ENCODE measurements around the gene CCDC106.

The CCDC106 gene

GRCh38 chr19:55620410-55621204 is 27.4 kb upstream of the CCDC106 start:
- Histone ChIP-seq H2AFZ (ENCODE audit: low read length) (no peak overlapping the region), H3K9me3 (replicated peaks; ENCODE audit: insufficient read depth, low read length) (no peaks in the 10 kb centered on the region), H3K27me3 (replicated peaks; ENCODE audit: insufficient read depth, low read length) (no peaks in the 10 kb centered on the region), H3K79me2 (ENCODE audit: low read length) (no peaks in the 10 kb centered on the region; the same call in 1 of the 2 replicates), H3F3A (ENCODE audit: insufficient read depth, low read length) (0 out of 2 replicates have a peak, but pooled peaks cover 9% of the 10 kb centered on the region), H3K4me2 (ENCODE audit: low read depth, low read length) (no peak overlapping the region), H3K9ac (ENCODE audit: low read length) (no peak overlapping the region), H3K4me3 (ENCODE audit: low read length) (no peak overlapping the region), H3K4me1 (ENCODE audit: low read length) (no peaks in the 10 kb centered on the region), H3K27ac (ENCODE audit: low read length) (no peak overlapping the region), H3K9me2 (replicated peaks; ENCODE audit: insufficient read depth, low read length) (no peaks in the 10 kb centered on the region), H4K20me1 (ENCODE audit: insufficient read depth, low read length) (no peaks in the 10 kb centered on the region), H3K36me3 (replicated peaks; ENCODE audit: insufficient read depth, low read length) (no peaks in the 10 kb centered on the region)
- TF ChIP-seq CTCF (IDR thresholded peaks at IDR 0.05; ENCODE audit: low read length) (no peak), EZH2phosphoT487 (IDR thresholded peaks at IDR 0.05; ENCODE audit: low read length) (no peak), EZH2 (optimal IDR thresholded peaks at IDR 0.05; ENCODE audit: low read depth, low read length) (no peak)
- no peak for DNase-seq

DNA sequence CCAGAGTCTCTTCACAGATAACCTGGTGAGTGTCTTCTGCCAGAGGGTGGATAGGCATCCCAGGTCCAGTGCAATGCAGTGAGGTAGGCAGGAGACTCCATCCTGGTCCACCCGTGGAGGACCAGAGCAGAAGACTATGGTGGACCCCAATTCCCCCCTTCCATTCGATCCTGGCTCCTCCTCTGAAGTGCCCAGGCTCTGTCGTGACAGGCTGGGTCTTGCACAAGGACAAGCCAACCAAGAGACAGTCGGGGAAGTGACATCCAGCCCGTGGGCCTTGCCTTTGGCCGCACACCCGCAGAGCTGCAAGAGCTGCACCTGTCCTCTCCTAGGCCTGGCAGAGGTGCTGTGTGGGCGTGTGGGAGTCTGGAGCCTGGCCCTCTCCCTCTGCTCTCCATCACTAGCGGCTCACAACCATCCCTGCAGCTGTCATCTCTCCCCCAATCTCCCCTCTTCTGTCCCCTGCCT is 26.8 kb upstream of the CCDC106 start:
- H3K9ac ChIP-seq (ENCODE audit: low read length) = no peak overlapping the region
- no peaks in the 10 kb centered on the region for H3K27me3 ChIP-seq (replicated peaks; ENCODE audit: insufficient read depth, low read length)
- no peaks in the 10 kb centered on the region for H3K36me3 ChIP-seq (replicated peaks; ENCODE audit: insufficient read depth, low read length)
- no peak overlapping the region for H2AFZ ChIP-seq (ENCODE audit: low read length)
- H3K27ac ChIP-seq (ENCODE audit: low read length) = no peak overlapping the region
- no peak overlapping the region for H3K4me3 ChIP-seq (ENCODE audit: low read length)
- no peak overlapping the region for H3K4me2 ChIP-seq (ENCODE audit: low read depth, low read length)
- no peaks in the 10 kb centered on the region for H4K20me1 ChIP-seq (ENCODE audit: insufficient read depth, low read length)
- H3K79me2 ChIP-seq (ENCODE audit: low read length) = no peaks in the 10 kb centered on the region; the same call in 1 of the 2 replicates
- no peaks in the 10 kb centered on the region for H3K4me1 ChIP-seq (ENCODE audit: low read length)
- 0 out of 2 replicates have a peak, but pooled peaks cover 9% of the 10 kb centered on the region for H3F3A ChIP-seq (ENCODE audit: insufficient read depth, low read length)
- H3K9me3 ChIP-seq (replicated peaks; ENCODE audit: insufficient read depth, low read length) = no peaks in the 10 kb centered on the region
- no peaks in the 10 kb centered on the region for H3K9me2 ChIP-seq (replicated peaks; ENCODE audit: insufficient read depth, low read length)
- TF ChIP-seq CTCF (IDR thresholded peaks at IDR 0.05; ENCODE audit: low read length) (no peak), EZH2phosphoT487 (IDR thresholded peaks at IDR 0.05; ENCODE audit: low read length) (no peak), EZH2 (optimal IDR thresholded peaks at IDR 0.05; ENCODE audit: low read depth, low read length) (no peak)
- no peak for DNase-seq

- Histone ChIP-seq H2AFZ (ENCODE audit: low read length) (no peak overlapping the region), H3K9me3 (replicated peaks; ENCODE audit: insufficient read depth, low read length) (no peaks in the 10 kb centered on the region), H3K36me3 (replicated peaks; ENCODE audit: insufficient read depth, low read length) (no peaks in the 10 kb centered on the region), H3K4me2 (ENCODE audit: low read depth, low read length) (no peak overlapping the region), H3K27me3 (replicated peaks; ENCODE audit: insufficient read depth, low read length) (peaks cover 5% of the 10 kb centered on the region; the same call in 1 of the 2 replicates), H3K79me2 (ENCODE audit: low read length) (no peaks in the 10 kb centered on the region; the same call in 1 of the 2 replicates), H3K9ac (ENCODE audit: low read length) (no peak overlapping the region), H3K4me3 (ENCODE audit: low read length) (no peak overlapping the region), H3K4me1 (ENCODE audit: low read length) (no peaks in the 10 kb centered on the region), H3K27ac (ENCODE audit: low read length) (no peak overlapping the region), H3K9me2 (replicated peaks; ENCODE audit: insufficient read depth, low read length) (no peaks in the 10 kb centered on the region), H3F3A (ENCODE audit: insufficient read depth, low read length) (0 out of 2 replicates have a peak, but pooled peaks cover 9% of the 10 kb centered on the region), H4K20me1 (ENCODE audit: insufficient read depth, low read length) (no peaks in the 10 kb centered on the region)
- DNase-seq = no peak
- TF ChIP-seq CTCF (IDR thresholded peaks at IDR 0.05; ENCODE audit: low read length) (no peak), EZH2phosphoT487 (IDR thresholded peaks at IDR 0.05; ENCODE audit: low read length) (no peak), EZH2 (optimal IDR thresholded peaks at IDR 0.05; ENCODE audit: low read depth, low read length) (no peak)
These were observed 26.3 kb upstream of the CCDC106 start for GRCh38 chr19:55621673-55622231.

All from MM.1S (cell line).